SHP77 treated with DMSO at 0.1 percent for 48 hours (cell line): Measurements from ENCODE around the gene ELOVL2.

ENCODE experiments used
- DNase-seq: peaks from one replicate; lab custom pipeline; 2025; lab: John Stamatoyannopoulos, UW

Gene ELOVL2

GRCh38 chr6:11056871-11057270 lies 12.8 kb upstream of the ELOVL2 start:
- no peak for DNase-seq

DNA sequence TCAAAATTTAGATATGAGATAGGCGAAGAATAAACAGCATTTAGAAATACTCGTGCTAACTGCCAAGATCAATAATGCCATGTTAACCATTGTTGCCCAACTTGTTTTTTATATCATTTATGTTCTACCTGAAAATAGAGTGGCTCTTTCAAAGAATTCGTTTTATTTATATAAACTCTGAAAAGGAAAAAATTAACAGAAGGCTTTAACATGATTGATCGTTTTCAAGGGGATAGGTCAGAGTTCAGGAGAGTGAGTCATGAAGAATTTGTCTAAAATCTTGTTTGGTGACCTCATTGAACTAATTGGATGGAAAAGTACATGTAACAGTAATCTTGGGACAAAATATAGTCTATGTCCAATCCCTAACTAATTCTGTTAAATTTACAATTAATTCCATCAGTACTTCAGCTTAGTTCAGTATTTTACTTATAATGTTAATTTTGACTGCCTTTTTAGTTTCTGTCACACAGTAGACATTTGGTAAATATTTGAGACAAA lies 11.1 kb upstream of the ELOVL2 start:
- no peak for DNase-seq

DNA sequence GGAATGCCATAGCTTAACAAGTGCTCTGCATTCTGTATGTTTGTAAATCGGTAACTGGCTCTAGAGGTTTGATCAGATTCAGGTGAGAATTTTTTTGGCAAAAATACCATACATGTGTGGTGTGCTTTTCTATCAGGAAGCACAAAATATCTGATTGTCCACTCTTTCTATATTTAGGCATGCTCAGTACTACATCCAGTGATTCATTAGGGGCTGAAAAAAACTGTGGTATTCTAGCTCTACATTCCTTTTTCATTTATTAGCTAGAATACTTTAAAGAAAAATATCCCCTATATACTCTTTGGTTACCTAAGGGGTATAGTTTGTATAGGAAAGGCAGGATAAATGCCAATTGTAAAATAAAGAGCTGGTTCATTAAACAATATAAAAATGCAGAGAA lies 10.6 kb upstream of the ELOVL2 start:
- no peak for DNase-seq

DNA sequence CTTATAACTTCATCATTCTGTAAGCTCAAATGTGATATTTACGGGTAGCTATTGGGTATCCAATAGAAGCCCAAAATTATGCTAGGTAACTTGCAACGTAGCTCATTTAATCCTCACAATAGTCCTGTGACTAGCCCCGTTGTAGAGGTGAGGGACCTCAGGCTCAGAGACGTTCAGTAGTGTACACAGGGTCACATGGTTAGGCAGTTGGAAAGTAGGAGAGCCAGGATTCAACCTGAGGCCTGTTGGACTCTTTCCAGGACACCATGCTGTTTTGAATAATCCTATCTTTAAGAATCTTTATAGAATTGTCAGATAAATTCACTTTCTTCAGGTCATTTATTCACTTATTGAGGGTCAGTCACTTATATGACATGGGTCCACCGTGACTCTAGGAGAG lies 9.2 kb upstream of the ELOVL2 start:
- DNase-seq, result no peak

- no peak for DNase-seq
Observed at GRCh38 chr6:11050731-11051130, 6.6 kb upstream of the ELOVL2 start.

DNA sequence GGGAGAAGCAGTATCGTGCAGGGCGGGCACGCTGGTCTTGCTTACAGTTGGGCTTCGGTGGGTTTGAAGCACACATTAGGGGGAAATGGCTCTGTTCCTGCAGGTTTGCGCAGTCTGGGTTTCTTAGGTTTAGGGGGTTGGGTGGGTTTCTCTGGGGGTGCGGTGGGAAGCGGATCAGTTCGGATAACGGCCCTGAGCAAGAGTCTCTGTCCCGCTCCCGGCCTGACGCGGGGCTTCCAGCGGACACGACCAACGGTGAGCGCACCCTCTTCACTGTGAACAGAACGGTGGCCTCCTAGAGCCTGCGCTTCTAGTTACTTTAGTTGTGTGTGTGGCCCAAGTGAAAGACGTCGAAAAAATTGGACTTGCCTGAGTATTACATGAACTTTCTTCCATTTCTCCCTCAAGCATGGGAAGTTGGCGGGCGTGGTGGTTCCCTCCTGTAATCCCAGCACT lies 635 bp upstream of the ELOVL2 start:
- DNase-seq, result no peak

DNA sequence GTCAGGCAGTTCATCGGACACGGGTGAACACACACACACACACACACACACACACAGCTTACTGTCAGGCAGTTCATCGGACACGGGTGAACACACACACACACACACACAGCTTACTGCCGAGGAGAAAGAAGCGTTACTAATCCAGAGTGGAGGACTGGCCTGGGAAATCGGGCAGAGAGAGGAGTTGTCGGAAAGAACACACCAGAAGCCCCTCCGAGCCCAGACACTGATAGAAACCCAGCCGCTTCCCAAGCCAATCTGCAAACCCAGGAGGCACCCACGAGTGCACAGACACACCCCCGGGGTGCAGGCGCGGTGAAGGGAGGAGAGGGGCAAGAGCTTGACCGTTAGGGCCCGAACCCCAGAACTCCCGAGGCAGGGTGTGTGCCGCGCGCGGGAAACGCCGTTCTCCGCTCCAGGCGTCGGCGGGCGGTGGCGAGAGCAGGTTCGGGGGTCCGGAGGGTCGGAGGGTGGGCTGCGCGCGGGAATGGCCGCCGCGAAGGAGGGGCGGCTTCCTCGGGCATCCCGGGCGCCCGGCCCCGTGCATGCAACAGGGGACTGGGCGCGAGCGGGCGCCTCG lies 636 bp downstream of the ELOVL2 start:
- DNase-seq, result no peak

DNA sequence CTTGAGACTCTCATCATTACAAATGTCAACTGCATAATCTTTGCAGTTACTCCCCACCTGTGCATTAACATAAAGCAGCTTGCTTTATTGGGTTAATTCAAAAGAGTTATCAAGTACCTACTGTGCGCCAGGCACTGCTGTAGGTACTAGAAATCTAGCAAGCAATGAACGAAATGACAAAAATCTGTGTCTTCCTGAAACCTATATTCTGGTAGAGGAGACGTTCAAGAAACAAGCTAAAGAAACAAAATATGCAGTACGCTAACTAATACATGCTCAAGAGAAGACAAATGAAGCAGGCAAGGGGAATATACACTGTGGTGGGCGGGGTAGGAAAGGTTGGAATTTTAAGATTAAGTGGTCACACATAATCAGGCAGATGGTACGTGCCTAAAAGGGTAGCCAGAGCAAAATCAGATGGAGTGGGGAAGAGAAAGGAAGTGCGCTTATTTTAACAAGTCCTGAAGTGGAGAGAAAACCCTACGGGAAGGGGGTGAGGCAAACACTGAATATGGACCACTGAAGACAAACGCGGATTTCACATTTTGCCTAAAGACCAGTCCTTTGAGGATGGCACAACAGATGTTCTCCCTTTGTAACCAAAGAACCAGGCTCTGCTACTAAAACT lies 1.2 kb downstream of the ELOVL2 start:
- DNase-seq, result no peak

DNA sequence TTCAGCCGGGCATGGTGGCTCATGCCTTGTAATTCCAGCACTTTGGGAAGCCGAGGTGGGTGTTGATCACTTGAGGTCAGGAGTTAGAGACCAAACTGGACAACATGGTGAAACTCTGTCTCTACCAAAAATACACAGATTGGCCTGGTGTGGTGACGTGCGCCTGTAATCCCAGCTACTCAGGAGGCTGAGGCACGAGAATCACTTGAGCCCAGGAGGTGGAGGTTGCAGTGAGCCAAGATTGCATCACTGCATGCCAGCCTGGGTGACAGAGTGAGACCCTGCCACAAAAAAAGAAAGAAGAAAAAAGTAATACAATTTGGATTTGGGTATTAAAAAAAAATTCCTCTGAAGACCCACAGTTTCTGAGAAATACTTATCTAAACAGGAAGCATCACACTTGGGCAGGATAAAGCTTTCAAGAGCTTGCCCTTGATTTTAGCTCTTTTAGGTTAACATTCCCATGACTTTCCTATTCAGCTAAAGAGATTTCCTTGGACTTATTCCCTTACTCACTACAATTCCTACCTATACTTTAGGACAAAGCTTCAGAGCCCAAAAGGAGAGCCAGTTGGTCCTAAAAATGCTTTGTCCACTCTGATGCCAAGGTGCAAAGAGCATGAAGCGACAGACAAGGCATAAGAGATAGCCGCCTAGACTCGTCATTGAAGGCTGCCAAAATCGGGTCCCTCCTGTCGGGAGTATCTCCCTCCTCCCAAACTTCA lies 1.9 kb downstream of the ELOVL2 start:
- no peak for DNase-seq

GRCh38 chr6:11040134-11040533 lies 4.0 kb downstream of the ELOVL2 start:
- DNase-seq, result no peak

- DNase-seq, result no peak
Observed at GRCh38 chr6:11039040-11039439, 5.1 kb downstream of the ELOVL2 start.

DNA sequence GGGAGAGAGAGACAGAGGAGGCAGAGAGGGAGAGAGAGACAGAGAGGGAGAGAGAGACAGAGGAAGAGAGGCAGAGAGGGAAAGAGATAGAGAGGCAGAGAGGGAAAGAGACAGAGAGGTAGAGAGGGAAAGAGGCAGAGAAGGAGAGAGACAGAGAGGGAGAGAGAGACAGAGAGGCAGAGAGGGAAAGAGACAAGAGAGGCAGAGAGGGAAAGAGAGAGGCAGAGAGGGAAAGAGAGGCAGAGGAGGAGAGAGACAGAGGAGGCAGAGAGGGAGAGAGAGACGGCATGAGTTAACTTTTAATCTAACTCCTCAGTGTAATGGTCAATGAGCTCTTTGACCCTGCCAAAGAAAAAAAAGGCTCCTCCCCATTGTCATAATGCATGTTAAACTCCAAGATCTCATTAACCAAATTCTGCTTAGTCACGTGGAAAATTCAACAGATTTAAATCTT lies 7.1 kb downstream of the ELOVL2 start:
- DNase-seq, result no peak

DNA sequence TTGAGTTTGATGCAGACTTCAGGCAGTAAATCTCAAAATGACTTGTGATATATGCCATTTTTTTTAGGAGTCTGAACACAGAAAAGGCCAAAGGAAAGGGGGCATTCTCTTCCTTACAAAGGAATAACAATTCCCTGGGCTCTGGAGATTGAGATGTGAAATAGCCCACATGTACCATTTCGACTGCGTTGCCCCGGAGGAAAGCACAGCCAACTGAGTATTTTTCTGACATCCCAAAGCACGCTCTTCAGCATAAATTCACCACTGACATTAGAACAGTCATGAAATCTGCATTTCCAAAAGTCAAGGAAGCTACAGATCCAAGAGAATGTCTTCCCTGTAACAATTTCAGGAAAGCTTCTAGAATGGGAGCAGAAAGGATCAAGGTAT lies 7.8 kb downstream of the ELOVL2 start:
- DNase-seq, result no peak

GRCh38 chr6:11035616-11036350 lies 8.3 kb downstream of the ELOVL2 start:
- DNase-seq, result no peak

DNA sequence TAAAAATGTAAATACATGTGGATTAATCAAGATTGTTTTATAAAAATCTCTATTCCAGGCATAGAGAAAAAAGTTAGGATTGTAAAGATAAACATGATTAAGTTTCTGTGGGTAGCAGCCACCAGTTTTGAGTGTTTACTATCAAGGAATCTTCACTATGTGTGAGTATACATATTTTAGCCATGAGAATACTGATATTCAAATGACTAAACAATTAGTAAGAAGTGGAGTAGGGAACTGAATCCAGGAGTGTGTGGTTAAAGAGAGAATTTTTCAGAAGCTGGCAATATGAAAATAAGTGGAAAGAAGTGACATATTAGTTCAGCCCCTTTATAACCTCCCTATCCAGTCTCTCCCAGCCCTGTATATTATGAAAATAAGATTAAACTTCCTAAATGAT lies 10.3 kb downstream of the ELOVL2 start:
- no peak for DNase-seq

DNA sequence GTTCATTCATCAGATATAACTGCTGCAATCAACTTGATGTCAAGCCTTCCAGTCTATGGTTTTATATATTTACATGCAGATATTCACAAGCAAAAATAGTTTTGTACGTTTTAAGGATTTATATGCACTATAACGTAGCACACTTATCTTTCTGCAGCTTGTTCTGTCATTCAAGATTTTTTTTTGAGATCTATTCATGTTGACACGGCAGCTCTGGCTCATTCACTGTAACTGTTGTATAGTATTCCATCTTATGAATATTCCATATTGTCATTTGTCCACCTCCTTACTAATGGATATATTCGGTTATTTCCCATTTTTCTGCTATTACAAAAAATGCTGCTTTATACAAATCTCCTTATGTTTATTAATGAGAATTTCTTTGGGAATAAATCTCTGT lies 13.2 kb downstream of the ELOVL2 start:
- no peak for DNase-seq

- no peak for DNase-seq
Observed at GRCh38 chr6:11028959-11029358, 15.1 kb downstream of the ELOVL2 start.

DNA sequence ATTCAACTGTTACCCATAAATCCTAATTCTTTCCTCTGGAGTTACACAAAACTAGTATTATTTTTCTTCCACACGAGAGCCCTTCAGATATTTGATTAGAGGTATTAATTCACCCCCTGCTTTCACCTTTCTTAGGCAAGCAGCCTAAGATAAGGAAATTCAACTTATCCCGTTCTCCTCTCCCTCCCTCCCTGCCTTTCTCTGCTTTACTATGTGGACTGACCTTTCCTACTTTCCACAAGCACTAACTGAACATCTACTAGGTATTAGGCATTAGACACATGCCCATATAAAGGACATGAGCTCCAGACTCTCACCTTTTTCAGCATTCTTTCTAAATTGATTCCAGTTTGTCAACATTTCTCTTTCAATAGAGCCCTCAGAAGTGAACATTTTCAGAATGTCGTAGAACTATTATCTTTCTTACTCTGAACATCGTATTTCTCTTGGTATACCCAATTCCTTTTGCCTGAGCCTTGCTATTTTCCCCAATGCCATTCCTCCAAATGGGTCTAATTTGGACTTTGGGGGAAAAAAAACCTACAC lies 16.5 kb downstream of the ELOVL2 start:
- DNase-seq, result no peak

DNA sequence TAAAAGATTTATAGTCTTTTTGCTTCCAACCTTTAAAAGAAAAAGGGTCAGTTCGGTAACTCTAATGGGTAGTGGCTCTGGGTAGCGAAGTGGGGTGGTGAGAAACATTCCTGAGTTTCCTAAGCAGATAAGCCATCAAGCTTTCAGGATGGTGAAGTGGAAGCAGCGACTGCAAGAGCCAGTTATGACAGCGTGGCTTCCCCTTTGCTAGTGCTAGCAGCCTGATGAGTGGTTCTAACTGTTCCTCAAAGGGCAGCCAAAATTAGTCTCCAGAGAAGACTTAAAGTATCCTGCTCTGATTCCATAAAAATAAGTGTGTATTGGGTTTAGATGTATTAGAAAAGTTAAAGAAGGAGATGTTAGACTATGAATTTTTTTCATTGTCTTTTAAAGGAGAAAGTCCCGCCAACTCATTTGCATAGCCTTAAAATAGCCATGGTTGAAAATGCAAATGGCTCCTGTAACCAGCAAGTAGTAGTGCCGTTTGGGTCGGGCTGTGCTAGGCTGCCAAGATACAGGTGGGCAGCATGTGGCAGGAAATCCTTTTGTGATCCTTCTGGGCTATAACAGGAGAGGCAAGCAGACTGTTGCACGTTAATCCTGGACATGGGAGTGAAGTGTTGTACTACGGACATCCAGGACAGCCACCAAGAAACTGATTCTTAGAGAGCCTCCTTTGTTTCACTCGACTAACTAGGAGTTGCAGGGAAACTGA lies 18.0 kb downstream of the ELOVL2 start:
- DNase-seq, result no peak

- no peak for DNase-seq
Observed at GRCh38 chr6:11025130-11025529, 19.0 kb downstream of the ELOVL2 start.

- DNase-seq, result no peak
Observed at GRCh38 chr6:11023032-11023431, 21.1 kb downstream of the ELOVL2 start.

DNA sequence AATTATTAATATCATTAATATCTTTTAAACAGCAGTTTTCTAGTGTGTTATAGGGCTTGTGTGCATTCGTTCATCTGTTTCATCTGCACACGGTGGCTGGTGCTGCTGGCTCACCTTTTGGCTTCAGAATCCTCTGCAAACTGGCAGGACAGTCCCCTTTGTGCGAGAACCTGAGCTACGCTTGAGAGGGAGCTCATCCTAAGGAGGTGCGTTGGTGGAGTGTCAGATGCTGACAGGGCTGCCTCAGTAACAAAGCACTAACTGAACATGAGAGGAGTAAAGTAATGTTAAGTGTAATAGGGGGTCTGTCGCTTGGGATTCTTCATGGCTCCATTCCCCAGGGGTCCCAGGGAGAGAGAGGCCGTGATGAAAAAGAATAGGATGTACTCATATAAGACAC lies 22.4 kb downstream of the ELOVL2 start:
- no peak for DNase-seq
